HG02852 (cell line): ENCODE measurements around the gene STUB1.

Experiments used
- ATAC-seq: cut with Tn5 transposase; IDR thresholded peaks from one replicate; pipeline ENCODE4 v1.9.1; 2021; ENCODE audit warnings: mild to moderate bottlenecking, moderate library complexity; ENCODE audit not compliant: unreplicated experiment

STUB1 gene

GRCh38 chr16:693766-694165 lies 13.6 kb downstream of the STUB1 start:
- ATAC-seq: no peak

GRCh38 chr16:694187-694862 lies 14.1 kb downstream of the STUB1 start:
- no peak for ATAC-seq

GRCh38 chr16:694863-695354 lies 14.7 kb downstream of the STUB1 start:
- no peak for ATAC-seq

GRCh38 chr16:695355-696089 lies 15.3 kb downstream of the STUB1 start:
- ATAC-seq: no peak

GRCh38 chr16:698911-699671 lies 18.9 kb downstream of the STUB1 start:
- ATAC-seq: no peak

- no peak for ATAC-seq
These were observed 20.7 kb downstream of the STUB1 start for GRCh38 chr16:700684-701584.

GRCh38 chr16:702341-702740 lies 22.1 kb downstream of the STUB1 start:
- no peak for ATAC-seq

GRCh38 chr16:703406-703805 lies 23.2 kb downstream of the STUB1 start:
- no peak for ATAC-seq

GRCh38 chr16:704047-704446 lies 23.8 kb downstream of the STUB1 start:
- ATAC-seq: no peak

- ATAC-seq: no peak
These were observed 24.6 kb downstream of the STUB1 start for GRCh38 chr16:704552-705380.

- no peak for ATAC-seq
These were observed 25.4 kb downstream of the STUB1 start, which contains the start of gene FBXL16 for GRCh38 chr16:705431-706188. FBXL16 (minus strand) TSS chr16:705801; CDS start chr16:697405, 8,396 bp downstream.

- ATAC-seq: no peak
These were observed 26.2 kb downstream of the STUB1 start for GRCh38 chr16:706189-707061.

GRCh38 chr16:707062-707538 lies 26.9 kb downstream of the STUB1 start:
- ATAC-seq: no peak

GRCh38 chr16:708019-708418 lies 27.8 kb downstream of the STUB1 start:
- no peak for ATAC-seq

GRCh38 chr16:708959-709358 lies 28.7 kb downstream of the STUB1 start:
- ATAC-seq: no peak

GRCh38 chr16:709566-710499 lies 29.6 kb downstream of the STUB1 start:
- no peak for ATAC-seq
